CD1c-positive myeloid dendritic cell (primary cell): ENCODE data around the gene MCAT.
"Not testable (repeated sequence)": the region's sequence is repeated elsewhere in the genome, so short reads cannot be mapped to it uniquely, and the experiment has no call there.

Source experiments
- DNase-seq: peaks from one replicate; pipeline ENCODE4 v3.0.0-alpha.2; 2016; ENCODE audit errors: extremely low spot score

Gene MCAT

DNA sequence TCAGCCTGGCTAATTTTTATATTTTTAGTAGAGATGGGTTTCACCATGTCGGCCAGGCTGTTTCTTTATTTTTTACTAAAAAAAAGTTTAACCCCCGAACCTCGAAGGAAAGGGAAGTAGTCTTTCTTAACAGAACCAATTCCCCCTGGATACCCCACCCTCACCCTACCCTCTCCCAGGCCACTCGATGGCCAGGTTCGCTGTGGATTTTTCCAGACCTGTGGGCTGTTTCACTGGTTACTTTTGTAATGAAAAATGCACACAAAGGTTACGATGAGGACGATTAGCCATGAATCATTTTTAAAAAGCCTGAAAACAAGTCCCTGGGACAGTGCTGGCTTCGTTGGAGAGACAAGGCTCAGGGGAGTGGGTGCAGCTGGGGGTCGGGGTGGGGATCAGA is 10.7 kb upstream of the MCAT start:
- DNase-seq, result peak; percentile 41

DNA sequence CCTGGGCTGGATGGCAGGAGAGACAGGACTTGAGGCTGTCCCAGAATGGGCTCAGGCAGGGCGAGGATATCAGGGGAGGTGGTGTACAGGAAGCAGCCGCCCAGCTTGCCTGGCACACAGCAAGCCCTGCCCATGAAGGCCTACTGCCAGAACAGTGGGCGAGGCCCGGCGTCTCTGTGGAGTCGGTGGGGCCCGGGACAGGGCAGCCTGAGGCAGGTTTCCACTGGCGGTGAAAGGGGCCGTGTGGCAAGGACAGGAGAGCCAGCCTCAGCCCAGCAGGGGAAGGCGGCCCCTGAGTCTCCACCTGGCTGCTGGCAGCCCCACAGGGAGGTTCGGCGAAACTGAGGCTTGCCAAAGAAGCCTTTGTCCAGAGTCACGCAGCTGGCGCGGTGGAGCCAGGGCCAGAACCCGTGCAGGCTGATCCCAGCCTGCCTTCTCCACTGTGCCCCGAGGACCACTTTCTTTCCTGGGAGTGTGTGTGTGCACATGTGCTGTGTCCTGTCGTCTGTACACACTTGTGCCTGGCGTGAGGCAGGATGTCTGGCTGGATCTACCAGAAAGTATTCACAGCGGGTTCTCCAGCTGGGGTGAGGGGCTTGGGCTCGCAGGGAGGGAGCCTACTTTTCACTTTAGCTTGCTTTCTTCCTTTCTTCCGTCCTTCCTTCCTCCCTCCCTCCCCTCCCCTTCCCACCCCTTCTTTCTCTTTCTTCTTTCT is 9.3 kb upstream of the MCAT start:
- peak; percentile 72 for DNase-seq

DNA sequence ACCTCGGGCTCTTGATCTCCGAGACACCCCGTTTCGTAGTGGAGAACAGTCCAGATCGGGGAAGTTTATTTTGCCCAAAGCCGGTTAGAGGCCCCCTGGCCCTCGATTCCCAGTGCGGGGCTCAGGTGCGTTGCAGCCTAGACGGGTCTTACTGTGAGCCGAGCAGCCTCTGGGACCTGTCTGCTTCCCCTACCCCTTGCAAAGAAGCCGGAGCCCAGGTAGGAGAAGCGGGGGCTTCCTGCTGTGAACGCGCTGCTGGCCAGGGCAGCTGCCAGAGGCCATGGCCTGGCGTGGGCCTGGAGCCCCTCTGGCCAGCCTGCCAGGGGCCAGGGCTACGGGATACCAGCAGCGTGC is 8.8 kb upstream of the MCAT start:
- no peak for DNase-seq

DNA sequence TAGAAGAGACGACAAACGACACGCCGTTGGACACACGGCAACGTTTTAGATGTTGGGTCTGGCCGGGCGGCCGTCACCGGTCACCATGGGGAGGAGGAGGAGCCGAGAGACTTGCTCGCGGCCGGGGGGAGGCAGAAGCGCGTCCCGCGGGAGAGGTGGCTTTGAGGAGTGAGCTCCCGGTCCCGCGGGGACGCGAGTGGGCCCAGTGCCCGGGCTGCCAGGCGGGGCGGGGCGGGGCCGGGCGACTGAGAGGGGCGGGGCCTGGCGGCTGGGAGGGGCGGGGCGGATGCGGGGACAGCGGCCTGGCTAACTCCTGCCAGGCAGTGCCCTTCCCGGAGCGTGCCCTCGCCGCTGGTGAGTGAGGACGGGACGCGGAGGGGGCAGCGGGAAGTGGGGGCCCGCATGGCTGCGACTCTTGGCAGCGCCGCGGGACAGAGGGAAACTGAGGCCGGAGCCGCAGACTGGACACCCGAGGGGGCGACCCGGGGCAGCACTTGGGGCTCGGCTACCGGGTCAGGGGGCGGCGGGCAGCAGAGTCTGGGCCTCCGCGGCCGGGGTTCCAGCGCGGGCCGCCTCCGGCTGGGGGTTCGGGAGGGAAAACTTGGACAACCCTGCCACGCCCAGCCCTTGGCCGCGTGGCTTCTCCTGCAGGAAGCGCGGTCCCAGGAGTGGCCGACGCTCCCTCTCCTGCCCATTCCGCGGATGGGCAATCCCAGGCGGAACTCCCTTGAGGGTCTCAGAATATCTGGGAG is 8.2 kb upstream of the MCAT start, which contains the start of gene TSPO:
TSPO (plus strand) TSS at position 309 of the 752 bp plus-strand sequence. CDS start 7,680 bp downstream, outside the sequence.
- peak; percentile 71 for DNase-seq

DNA sequence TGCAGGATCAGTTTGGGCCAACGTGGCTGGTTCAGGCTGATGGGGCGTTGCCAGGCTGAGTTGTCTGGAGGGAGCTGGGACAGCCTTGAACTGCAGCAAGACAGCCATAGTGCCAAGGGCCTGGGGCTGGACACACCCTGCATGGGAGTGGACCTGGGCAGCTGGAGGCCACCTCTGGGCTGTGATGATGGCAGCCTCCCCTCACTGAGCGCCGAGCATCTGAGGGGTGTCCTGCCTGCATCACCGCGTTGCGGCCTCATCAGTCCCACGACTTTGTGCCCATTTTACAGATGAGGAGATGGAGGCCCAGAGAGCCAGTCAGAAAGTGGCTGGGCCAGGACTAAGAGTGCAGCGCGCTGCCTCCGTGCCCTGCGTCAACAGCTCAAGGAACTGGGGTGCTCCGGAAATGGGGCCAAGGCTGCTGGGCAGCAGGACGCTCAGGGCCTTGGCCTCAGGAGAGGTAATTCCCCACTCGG is 7.6 kb upstream of the MCAT start:
- DNase-seq, result no peak

DNA sequence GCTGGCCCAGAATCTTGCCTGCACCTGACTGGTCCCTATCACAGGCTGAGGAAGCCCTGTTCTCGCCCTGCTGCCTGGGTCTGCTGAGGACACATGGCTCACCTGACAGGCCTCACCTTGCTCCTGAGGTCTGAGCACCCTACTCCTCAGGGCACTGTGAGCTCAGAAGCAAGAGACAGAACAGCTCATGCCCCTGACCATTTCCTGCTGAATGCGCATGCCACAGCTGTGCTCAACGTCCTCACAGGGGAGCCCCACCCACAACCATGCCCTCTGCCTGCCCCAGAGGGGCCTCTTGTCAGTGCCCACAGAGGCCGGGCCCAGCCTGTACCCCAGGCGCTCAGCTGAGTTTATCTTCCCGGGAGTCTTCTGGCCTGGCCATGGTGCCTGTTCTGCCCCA is 5.4 kb upstream of the MCAT start:
- no peak for DNase-seq

DNA sequence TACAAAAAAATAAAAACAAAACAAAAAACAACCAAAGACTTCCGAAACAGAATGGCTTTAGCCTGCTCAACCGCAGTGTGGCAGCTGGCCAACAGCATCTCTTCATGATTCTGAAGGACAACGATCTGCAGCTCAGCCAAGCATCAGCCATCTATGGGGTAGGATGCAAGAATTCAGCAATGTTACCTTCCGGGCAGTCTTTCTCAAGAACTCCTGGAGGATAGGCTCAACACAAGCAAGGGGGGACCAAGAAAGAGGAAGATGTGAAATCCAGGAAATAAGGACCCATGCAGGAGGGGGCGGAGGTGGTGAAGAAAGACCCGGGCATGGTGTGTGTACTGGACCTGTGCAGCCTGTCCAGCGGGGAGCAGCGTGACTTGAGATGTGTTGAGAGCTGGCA is 4.6 kb upstream of the MCAT start:
- DNase-seq, result peak; percentile 82

DNA sequence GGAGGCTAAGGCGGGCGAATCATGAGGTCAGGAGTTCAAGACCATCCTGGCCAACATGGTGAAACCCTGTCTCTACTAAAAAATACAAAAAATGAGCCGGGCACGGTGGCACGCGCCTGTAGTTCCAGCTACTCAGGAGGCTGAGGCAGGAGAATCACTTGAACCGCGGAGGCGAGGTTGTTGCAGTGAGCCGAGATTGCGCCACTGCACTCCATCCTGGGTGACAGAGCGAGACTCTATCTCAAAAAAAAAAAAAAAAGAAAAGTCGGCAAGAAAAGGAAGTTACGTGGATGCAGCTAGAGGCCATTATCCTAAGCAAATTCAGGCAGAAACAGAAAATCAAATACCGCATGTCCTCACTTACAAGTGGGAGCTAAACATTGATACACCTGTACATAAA is 3.1 kb upstream of the MCAT start:
- peak; percentile 69 for DNase-seq

DNA sequence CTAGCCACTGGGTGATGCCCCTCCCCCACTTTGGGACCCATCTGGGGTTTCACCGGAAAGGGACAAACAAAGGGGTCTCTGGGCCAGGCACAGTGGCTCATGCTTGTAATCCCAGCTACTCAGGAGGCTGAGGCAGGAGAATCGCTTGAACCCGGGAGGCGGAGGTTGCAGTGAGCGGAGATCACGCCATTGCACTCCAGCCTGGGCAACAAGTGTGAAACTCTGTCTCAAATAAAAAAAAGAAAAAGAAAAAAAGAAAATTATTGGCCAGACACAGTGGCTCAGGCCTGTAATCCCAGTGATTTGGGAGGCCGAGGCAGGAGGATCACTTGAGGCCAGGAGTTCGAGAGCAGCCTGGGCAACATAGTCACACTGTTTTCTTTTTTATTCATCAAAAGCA is 2.2 kb upstream of the MCAT start:
- DNase-seq, result not testable (repeated sequence)

DNA sequence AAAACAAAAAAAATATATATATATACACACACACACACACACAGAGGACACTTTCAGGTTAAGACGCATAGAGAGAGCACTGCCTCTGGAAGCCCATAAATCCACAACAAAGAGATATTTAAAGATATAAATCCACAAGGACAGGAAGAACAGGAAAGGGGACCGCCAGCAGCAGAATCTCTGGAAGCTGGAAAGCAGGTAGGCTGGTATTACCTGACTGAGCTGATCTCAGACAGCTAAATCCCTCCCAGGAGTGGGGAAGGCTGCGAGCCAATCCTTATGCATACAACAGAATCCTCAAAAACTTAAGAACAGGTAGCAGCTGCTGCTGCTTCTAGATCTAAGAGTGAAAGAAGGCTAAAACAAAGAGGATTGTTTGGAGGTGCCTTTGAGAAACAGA is 1.8 kb upstream of the MCAT start:
- DNase-seq, result no peak

DNA sequence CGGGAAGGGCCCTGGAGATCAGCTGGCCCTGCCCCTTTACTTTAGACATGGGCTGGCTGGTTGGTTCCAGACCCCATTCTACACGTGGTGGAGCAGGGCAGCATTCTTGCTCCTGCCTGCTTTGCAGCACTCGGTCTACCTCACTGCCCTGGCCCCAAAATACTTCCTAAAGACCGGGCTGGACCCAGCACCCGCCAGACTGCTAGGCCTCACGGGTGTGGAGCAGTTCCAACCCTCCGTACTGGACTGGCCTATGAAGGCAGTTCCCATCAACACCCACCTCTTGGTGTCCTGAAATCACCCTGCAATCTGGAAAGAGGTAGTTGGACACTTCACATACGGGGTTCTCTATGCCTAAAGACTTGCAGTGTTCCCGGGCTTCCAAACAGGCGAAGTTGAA is 6.4 kb downstream of the MCAT start:
- no peak for DNase-seq

DNA sequence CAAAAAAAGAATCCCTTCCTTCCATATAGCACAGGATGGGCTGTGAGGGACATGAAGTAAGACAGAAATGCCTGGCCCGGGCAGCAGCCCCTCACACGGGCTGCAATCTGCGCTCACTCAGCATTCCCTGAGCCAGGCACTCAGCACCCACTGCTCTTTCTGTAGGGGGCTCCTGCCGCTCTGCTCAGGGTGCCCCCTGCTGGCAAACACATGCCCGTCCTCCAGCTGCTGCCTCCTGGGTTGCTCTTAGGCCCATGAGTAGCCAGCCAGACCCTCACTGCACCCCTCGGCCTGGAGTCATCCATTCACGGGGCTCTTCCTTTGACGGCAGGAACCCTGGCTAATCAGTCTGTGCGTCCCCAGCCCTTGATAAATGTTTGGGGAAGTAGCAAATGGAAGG is 6.9 kb downstream of the MCAT start:
- peak; percentile 29 for DNase-seq

DNA sequence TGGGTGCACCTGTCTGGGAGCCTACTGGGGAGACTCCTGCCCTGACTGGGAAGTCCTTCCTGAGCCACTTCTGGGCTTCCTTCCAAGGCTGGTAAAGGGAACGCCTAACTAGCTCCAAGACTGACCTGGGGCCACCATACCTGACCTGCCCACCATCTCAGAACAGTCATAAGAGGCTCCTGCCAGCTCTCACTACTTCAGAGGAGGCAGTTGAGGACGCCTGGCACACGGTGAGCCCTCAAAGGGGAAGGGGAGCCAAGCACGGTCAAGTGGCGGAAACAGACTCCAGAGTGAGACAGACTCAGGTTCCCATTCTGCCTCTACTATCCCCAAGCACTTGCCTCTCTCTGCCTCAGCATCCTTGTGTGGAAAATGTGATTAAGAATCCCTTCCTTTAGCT is 7.6 kb downstream of the MCAT start:
- DNase-seq, result no peak

DNA sequence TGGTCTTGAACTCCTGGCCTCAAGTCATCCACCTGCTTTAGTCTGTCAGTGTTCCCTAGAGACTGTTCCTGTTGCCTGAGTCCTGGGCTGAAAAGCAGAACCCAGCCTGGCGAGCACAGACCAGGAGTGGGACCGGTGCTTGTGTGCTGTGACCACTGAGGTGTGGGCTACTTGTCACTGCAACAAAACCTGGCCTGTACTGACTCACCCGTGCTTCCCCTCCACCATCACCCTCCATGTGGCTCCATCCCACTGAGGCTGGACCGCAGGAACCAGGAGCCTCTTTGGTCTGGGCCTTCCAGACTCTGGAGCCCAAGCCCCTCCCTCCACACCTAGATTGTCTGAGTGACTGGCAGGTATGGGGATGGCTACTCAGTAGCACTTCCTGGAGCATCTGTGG is 8.6 kb downstream of the MCAT start:
- DNase-seq, result no peak

DNA sequence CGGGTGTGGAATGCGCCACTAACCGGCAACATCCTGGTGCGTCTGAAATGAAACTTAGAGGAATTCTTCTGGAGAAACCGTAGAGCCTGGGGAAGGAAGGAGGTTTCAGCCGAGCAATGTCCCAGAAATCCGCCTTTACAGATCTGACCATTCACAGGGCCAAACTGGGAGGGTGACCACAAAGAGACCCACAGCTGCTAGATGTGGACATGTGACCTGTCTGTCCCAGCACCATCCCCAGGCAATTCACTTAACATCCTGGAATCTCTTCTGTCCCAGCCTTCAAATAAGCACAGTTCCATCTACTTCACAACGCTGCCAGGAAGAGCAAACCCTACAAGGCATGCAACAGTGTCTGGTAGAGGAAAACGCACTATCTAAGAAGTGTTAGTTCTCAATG is 9.8 kb downstream of the MCAT start:
- no peak for DNase-seq

DNA sequence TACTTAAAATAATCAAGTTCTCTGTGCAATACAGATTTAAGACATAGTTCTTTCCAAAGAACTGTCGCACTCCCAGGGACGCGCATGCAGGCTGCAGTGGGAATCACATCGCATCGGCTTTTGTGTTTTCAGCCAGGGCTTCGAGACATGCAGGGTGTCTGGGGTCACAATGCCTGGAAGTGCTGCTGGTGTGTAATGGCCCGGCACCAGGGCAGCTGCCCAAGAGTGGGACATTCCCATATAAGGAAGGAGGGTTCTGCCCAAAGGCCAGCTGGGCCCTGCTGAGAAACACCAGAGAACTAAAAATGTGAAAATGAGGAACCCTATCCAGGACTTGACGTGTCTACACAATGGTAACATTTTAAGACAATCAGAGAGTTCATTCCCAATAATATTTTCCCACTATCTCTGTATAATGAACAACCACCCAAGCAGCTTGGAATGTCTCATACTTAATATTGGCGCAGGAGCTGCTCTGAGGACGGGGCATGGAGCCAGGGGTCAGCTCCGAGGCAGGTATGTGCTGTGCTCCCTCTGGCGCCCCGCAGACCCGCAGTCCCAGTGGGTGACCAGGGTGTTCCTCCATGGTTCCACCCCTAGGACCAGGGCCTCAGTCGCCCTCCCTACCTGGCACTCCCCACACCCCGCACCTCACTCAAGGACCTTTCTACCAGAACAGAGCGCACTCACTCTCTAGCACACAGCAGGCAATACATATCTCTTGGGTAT is 11.3 kb downstream of the MCAT start:
- no peak for DNase-seq

DNA sequence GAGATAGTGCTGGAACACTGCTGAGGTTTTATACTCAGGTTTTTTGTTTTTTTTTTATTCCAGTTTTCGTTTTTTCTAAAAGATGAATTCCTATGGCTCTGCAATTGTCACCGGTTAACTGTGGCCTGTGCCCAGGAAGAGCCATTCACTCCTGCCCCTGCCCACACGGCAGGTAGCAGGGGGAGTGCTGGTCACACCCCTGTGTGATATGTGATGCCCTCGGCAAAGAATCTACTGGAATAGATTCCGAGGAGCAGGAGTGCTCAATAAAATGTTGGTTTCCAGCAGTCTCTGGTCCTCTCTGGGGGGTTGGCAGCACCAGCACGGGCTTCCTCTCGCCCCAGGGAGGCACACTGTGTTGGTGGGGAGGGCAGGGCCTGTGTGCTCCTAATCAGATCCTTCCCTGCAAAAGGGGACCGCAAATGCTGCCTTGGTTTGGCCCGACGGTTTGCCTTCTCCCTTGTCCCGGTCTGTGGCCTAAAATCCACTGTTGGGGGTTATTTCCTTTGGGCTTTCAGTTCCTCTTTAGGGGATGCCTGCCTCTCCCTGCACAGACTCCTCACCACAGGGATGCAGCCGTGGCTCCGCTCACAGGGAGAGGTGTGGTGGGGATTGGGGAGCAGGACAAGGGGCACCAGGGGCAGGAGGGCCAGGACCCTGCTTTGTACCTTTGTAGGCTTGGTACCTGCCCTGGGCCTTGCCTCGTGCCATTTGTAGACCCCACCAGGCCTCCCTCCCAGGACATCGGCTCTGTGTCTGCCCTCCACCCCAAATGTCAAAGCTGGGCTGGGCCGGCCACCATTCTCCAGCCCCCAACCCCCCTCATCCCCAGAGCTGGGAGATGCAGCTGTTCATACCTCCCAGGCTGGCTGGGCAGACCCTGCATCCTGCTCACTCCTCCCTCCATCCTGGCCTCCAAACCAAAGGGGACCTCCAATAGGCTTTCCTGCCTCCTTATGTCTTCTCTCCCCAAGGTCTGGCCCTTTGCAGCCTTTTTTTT is 13.5 kb downstream of the MCAT start:
- DNase-seq, result peak; percentile 63

DNA sequence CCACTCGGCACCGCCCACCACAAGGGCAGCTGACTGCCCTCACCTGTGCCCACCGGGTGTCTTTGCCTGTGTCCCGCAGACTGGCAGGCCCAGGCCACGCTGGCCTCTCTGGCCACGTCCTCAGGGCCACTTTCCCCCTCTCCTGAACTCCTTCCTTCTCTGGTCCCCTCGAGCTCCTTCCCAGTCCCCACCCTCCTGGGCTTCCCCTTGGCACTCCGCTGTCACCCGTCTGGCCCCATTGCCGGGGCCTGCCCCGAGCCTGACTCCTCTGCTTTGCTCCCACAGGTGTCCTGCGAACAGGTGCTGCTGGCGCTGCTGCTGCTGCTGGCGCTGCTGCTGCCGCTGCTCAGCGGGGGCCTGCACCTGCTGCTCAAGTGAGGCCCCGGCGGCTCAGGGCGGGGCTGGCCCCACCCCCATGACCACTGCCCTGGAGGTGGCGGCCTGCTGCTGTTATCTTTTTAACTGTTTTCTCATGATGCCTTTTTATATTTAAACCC is 14.2 kb downstream of the MCAT start:
- DNase-seq, result no peak

DNA sequence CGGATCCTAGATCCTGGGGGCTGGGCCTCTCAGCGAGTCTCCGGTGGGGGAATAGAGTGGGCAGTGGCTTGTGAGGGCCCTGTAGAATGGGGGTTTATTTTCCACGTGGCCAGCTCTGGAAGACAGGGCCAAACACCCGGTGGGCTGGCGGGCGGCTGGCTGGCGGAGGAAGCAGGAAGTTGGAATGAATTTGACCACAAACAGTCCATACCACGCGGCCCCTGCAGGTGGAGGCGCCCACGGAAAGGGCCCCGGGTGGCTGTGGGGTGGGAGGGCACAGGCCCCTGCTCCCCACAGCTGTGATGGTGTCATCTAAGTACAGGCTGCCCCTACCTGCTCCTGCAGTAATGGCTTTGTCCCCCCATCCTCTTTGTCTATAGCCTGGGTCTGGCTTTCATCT is 15.1 kb downstream of the MCAT start:
- DNase-seq, result peak; percentile 16

DNA sequence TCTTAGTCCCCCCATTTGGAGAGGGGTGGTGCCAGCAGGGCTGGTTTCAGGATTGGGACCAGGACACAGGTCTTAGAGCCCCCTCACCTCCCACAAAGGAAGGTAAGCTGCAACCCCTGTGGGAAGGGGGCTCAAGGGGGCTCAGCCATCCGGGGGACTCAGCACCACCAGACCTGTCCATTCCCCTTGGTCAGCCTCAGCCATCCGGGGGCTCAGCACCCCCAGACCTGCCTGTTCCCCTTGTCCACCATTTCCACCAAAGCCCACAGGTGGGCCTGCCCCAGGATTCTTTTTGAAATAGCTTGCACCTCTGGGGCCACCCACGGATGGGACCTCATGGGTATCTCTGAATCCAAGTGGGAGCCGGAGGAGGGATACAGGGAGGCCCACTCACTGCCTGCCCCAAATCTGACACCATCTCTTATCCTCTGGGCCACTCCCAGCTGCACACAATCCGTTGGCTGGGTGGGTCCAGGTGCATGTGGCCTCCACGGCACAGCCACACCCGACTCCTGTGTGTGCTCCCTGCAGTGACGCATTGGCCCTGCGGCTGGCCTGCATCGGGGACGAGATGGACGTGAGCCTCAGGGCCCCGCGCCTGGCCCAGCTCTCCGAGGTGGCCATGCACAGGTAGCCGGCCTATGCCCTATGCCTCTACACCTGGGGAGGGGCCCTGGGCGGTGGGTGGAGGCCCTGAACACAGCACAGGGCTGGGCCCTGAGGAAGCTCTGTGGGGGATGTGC is 15.9 kb downstream of the MCAT start:
- no peak for DNase-seq
